ENCODE data around the gene C13orf46.

Gene C13orf46

GRCh38 chr13:113952983-113953520 lies 20.8 kb downstream of the C13orf46 start:
- no peak for DNase-seq

DNA sequence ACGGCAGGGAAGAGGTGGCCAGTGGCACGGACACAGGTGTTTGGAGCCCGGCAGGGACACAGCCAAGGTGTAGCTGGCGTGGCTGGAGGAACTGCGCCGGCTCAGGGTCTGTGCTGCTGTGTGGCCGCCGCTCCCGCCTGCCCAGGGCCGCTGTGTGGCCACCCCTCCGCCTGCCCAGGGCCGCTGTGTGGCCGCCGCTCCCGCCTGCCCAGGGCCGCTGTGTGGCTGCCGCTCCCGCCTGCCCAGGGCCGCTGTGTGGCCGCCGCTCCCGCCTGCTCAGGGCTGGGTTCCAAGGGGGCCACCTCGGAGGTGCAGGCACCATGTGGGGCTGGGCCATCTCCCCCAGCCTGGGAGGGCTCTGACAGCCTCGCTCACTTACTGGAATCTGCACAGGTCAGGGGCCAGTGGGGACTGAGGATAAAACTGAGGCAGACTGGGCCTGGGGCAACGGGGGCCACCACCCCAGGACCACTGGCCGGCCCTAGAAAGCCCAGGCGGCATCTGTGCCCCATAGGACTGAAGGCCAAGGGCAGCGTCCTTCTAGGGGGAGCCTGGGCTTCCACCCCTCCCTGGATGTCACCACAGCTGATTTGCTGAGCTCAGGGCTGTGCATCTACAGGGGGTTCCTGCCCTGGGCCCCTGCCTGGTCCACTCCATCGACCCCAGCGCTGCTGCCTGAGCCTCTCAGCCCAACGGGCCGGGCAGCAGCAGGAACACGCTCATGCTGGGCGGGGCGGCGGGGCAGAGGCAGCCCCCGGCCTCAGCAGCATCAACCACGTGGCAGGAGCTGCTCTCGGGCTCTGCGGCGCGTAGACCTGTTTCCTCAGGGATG lies 21.5 kb downstream of the C13orf46 start:
- no peak for DNase-seq

- no peak for DNase-seq
Observed at GRCh38 chr13:113951246-113951999, 22.5 kb downstream of the C13orf46 start.

- DNase-seq, result no peak
Observed at GRCh38 chr13:113950451-113951245, 23.2 kb downstream of the C13orf46 start.

DNA sequence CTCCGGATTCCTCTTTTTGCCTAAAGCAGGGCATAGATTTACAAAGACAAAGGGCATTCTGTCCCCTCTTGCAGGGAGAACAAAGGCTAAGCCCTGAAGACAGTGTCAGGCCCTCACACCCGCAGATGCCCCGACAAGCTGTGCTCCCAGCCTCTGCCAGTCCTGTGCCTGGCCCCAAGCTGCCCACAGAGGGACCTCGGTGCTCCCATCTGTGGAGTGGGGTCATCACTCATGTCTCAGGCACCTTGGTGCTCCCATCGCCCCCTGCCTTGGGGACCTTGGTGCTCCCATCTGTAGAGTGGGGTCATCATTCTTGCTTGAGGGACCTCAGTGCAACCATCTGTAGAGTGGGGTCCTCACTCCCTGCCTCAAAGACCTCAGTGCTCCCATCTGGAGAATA lies 24.3 kb downstream of the C13orf46 start:
- no peak for DNase-seq

DNA sequence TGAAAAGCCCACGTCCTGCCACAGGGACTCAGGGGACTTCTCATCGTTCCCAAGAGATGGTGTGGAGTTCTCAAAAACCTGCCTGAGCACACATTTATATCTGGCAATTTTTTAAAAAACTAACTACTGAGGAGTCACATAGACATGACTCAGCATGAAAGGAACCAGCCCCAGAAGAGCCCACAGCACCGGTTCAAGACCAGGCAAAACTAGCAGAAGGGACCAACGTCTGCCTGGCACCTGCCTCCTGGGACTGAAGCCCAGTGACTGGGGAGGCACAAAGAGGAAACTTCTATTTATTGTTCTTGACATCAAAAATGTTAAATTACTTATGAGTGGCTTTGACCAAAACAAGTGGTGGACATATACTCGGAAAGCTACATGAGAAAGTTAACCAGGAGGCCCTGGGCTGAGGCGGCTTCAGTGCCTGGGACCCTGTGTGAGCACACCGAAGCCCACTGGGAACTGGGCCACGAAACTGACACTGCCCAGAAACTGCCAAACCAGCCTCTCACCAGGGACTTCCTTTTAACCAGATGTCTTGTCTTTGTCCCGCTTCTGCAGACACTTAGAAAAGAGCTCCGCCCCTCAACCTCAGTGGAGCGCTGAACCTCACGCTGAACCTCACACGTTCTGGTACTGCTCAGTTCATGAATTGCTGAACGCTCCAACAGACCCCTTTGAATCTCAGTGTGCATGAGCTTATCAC lies 25.7 kb downstream of the C13orf46 start:
- DNase-seq, result no peak

GRCh38 chr13:113947311-113948033 lies 26.4 kb downstream of the C13orf46 start:
- DNase-seq, result no peak

GRCh38 chr13:113946409-113947181 lies 27.3 kb downstream of the C13orf46 start:
- no peak for DNase-seq

- no peak for DNase-seq
Observed at GRCh38 chr13:113945857-113946408, 27.9 kb downstream of the C13orf46 start.

DNA sequence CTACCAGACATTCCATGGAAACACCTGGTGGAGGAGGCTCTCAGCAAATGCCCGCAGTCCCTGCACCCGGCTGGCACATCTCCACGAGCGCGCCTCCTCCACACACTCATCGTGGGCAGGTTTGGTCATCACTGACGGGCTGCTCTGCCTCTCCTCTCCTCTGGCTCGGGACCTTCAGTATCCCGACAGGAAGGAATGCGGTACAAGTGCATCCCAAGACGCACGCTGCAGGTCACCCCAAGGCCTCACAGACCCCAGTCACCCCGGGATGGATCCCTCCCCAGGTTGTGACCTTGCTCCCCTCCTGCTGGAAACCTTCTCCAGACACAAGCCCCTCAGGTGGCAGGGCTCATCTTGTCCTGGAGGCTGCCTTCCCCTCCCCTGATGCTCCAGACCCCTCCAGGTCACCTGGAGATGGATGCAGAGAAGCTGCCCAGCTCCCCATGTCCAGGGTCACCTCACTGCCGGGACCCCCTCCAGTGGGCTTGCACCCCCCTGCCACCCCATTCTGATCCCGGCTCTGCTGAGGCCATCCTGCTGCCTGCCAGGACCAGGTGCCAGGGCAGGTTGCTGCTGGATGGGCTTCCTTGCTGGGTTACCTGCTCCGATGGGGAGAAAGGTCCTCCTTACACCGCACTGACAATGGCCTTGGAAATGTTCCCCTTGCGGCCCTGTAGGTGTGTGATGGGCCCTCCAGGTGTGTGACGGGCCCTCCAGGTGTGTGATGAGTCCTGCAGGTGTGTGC lies 29.9 kb downstream of the C13orf46 start:
- no peak for DNase-seq

GRCh38 chr13:113942591-113943103 lies 31.2 kb downstream of the C13orf46 start:
- no peak for DNase-seq

DNA sequence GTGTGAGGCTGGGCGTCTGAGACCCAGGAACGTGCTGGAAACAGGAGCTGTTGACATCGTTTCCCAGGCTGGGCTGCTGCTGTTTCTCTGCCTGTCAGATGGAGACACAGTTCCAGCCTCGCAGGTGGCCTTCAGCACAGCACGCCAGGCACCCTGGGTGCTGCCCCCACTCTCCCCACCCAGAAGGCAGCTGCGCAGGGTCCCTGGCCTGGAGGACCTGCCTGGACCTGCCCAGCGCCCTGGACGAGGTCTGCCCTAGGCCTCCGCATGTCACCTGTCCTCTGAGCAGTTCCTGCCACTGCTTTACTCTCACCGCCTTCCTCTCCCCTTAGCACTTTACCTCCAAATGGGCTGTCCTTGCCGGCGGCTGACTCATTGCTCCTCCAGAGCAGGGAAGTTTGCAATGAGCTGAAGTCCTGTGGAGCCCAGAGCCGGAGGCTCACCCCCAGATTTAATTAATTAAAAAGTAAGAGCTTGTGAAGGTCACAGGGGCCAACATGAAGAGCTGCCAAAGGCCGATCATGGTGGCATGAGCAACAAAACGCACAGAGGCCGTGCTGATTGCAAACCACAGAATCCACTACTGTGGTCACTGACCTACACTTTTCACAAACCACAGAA lies 32.2 kb downstream of the C13orf46 start:
- DNase-seq, result no peak

- DNase-seq, result no peak
Observed at GRCh38 chr13:113939944-113940297, 34.0 kb downstream of the C13orf46 start.

GRCh38 chr13:113939129-113939943 lies 34.5 kb downstream of the C13orf46 start:
- DNase-seq, result no peak

DNA sequence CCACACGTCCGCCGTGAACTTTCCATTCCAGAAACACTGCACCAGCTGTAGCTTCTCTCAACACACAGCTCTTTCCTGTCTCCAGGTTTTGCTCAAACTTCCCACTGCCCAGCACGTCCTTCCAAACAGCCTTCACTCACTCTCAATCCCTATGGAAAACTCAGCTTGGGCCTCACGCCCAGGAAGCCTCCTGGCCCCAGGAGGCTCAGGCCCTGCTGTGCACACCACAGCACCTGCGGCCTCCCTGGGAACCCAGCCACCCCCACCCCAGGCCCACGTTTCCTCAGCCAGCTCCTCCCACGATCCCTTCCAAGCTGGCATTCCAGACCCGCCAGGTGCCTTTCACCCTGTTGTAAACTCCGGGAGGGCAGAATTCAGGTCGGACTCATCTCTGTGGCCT lies 35.2 kb downstream of the C13orf46 start:
- no peak for DNase-seq

GRCh38 chr13:113938246-113938645 lies 35.6 kb downstream of the C13orf46 start:
- no peak for DNase-seq

- DNase-seq, result no peak
Observed at GRCh38 chr13:113937527-113938180, 36.2 kb downstream of the C13orf46 start.

DNA sequence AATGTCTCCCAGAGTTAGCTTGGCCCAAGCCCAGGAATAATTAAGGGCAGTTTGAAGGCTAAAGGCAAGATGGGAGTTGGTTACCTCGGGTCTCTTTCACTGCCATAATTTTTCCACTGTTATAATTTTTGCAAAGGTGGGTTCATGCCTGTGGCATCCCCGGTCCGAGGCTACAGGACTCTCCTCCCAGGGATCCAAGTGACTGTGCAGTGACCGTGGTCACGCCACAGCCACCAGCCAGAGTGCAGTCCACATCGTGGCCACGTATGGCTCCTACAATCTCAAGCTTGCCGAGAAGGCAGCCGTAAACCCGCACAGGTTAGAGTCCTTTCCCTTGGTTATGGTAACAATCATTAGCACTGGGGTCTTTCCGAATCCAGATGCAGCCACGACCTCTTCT lies 36.8 kb downstream of the C13orf46 start:
- DNase-seq, result no peak
